H9 (cell line): ENCODE data around the gene MIS18BP1. TPM values are rescaled to one million over a fixed set of nuclear protein-coding genes. Genes with fewer than 3 reads are reported as not detected.

Source experiments
- DNase-seq: peaks from one replicate; pipeline ENCODE4 v3.0.0-alpha.2; 2017
- H2AFZ ChIP-seq: one replicate; pipeline ENCODE4 v1.6.1; 2013; ENCODE audit warnings: mild to moderate bottlenecking, low read length, control low read depth, moderate library complexity
- H2AK5ac ChIP-seq: 2 replicates; pipeline ENCODE4 v1.6.1; 2013; ENCODE audit warnings: low read length, control low read depth, mixed read lengths; ENCODE audit not compliant: insufficient read length
- H2BK120ac ChIP-seq: one replicate; pipeline ENCODE4 v1.6.1; 2013; ENCODE audit warnings: low read depth, mild to moderate bottlenecking, low read length, control low read depth, inconsistent platforms; ENCODE audit not compliant: poor library complexity, severe bottlenecking
- H2BK12ac ChIP-seq: 2 replicates; pipeline ENCODE4 v1.6.1; 2013; ENCODE audit warnings: low read length, control low read depth, mixed read lengths, low read depth; ENCODE audit not compliant: insufficient read length
- H2BK15ac ChIP-seq: 2 replicates; pipeline ENCODE4 v1.6.1; 2013; ENCODE audit warnings: low read depth, low read length, control low read depth
- H2BK20ac ChIP-seq: one replicate; pipeline ENCODE4 v1.6.1; 2013; ENCODE audit warnings: low read depth, mild to moderate bottlenecking, low read length, control low read depth, inconsistent platforms; ENCODE audit not compliant: poor library complexity, severe bottlenecking
- H2BK5ac ChIP-seq: 2 replicates; pipeline ENCODE4 v1.6.1; 2013; ENCODE audit warnings: low read length, control low read depth, mixed read lengths; ENCODE audit not compliant: insufficient read length
- H3K14ac ChIP-seq: 2 replicates; pipeline ENCODE4 v1.6.1; 2013; ENCODE audit warnings: low read length, control low read depth; ENCODE audit not compliant: insufficient read depth
- H3K18ac ChIP-seq: 2 replicates; pipeline ENCODE4 v1.6.1; 2013; ENCODE audit warnings: low read depth, mild to moderate bottlenecking, mixed read lengths, low read length, control low read depth; ENCODE audit not compliant: insufficient read length
- H3K23ac ChIP-seq: 2 replicates; pipeline ENCODE4 v1.6.1; 2013; ENCODE audit warnings: low read length, control low read depth, mixed read lengths, low read depth; ENCODE audit not compliant: insufficient read length
- H3K23me2 ChIP-seq: 2 replicates; pipeline ENCODE4 v1.6.1; 2013; ENCODE audit warnings: low read depth, mild to moderate bottlenecking, mixed read lengths, low read length, control low read depth; ENCODE audit not compliant: insufficient read length, poor library complexity, severe bottlenecking
- H3K27ac ChIP-seq: 2 replicates; pipeline ENCODE4 v1.5.1; 2013; ENCODE audit warnings: low read length, control low read depth, mixed read lengths, low read depth; ENCODE audit not compliant: insufficient read length
- H3K27me3 ChIP-seq: 2 replicates; pipeline ENCODE4 v1.6.1; 2013; ENCODE audit warnings: low read length, control low read depth, inconsistent platforms; ENCODE audit not compliant: insufficient read depth
- H3K4ac ChIP-seq: 2 replicates; pipeline ENCODE4 v1.6.1; 2013; ENCODE audit warnings: low read depth, mild to moderate bottlenecking, control low read depth, inconsistent platforms, low read length, moderate library complexity
- H3K4me1 ChIP-seq: 2 replicates; pipeline ENCODE4 v1.6.1; 2013; ENCODE audit warnings: low read length, control low read depth, inconsistent platforms; ENCODE audit not compliant: insufficient read depth
- H3K4me2 ChIP-seq: 2 replicates; pipeline ENCODE4 v1.6.1; 2013; ENCODE audit warnings: low read length, control low read depth, mixed read lengths; ENCODE audit not compliant: insufficient read length, insufficient read depth
- H3K56ac ChIP-seq: 2 replicates; pipeline ENCODE4 v1.6.1; 2013; ENCODE audit warnings: low read depth, mild to moderate bottlenecking, mixed read lengths, low read length, control low read depth; ENCODE audit not compliant: insufficient read length
- H3K79me1 ChIP-seq: 2 replicates; pipeline ENCODE4 v1.6.1; 2013; ENCODE audit warnings: low read depth, mild to moderate bottlenecking, moderate library complexity, low read length, control low read depth, inconsistent platforms; ENCODE audit not compliant: insufficient read depth, poor library complexity, severe bottlenecking
- H3K79me2 ChIP-seq: 2 replicates; pipeline ENCODE4 v1.6.1; 2013; ENCODE audit warnings: low read length, control low read depth, inconsistent platforms; ENCODE audit not compliant: insufficient read depth
- H3K9ac ChIP-seq: 2 replicates; pipeline ENCODE4 v1.6.1; 2013; ENCODE audit warnings: low read length, control low read depth, mixed read lengths; ENCODE audit not compliant: insufficient read length; ENCODE audit errors: extremely low read depth
- H3K9me3 ChIP-seq: one replicate; pipeline ENCODE4 v1.6.1; 2013; ENCODE audit warnings: low read depth, low read length, inconsistent platforms; ENCODE audit not compliant: control insufficient read depth
- H3T11ph ChIP-seq: one replicate; pipeline ENCODE4 v1.6.1; 2013; ENCODE audit warnings: mild to moderate bottlenecking, low read length, control low read depth, inconsistent platforms
- H4K20me1 ChIP-seq: one replicate; pipeline ENCODE4 v1.6.1; 2013; ENCODE audit not compliant: control insufficient read depth, insufficient read length, insufficient read depth
- H4K5ac ChIP-seq: 2 replicates; pipeline ENCODE4 v1.6.1; 2013; ENCODE audit warnings: low read depth, mild to moderate bottlenecking, mixed read lengths, low read length, control low read depth; ENCODE audit not compliant: insufficient read length
- H4K8ac ChIP-seq: replicated peaks from 2 replicates; pipeline ENCODE4 v1.6.1; 2013; ENCODE audit warnings: low read length, control low read depth, mixed read lengths, low read depth; ENCODE audit not compliant: insufficient read length
- H4K91ac ChIP-seq: 2 replicates; pipeline ENCODE4 v1.6.1; 2013; ENCODE audit warnings: low read depth, mild to moderate bottlenecking, moderate library complexity, mixed read lengths, low read length, control low read depth; ENCODE audit not compliant: insufficient read length
- H3K27ac Mint-ChIP-seq, 3 experiments: 2 replicates in 2 of 3; 3 replicates in 1 of 3; pipeline ENCODE4 v1.8.0; 2020 to 2021; ENCODE audit warnings: mixed read lengths in 3 of 3, mild to moderate bottlenecking in 1 of 3, moderate library complexity in 1 of 3
- H3K27me3 Mint-ChIP-seq: 2 replicates; pipeline ENCODE4 v1.8.0; 2021; ENCODE audit warnings: low read depth, mild to moderate bottlenecking, moderate library complexity, mixed read lengths
- H3K36me3 Mint-ChIP-seq, 3 experiments: 2 replicates in 2 of 3; 3 replicates in 1 of 3; pipeline ENCODE4 v1.8.0; 2020 to 2021; ENCODE audit warnings: low read depth in 3 of 3, mixed read lengths in 3 of 3; ENCODE audit not compliant: insufficient read depth in 1 of 3
- H3K4me1 Mint-ChIP-seq, 2 experiments: 2 replicates each; pipeline ENCODE4 v1.8.0; 2020; ENCODE audit warnings: mixed read lengths in 2 of 2
- H3K4me3 Mint-ChIP-seq, 2 experiments: 2 replicates in 1 of 2; 3 replicates in 1 of 2; pipeline ENCODE4 v1.8.0; 2020 to 2021; ENCODE audit warnings: mild to moderate bottlenecking in 2 of 2, mixed read lengths in 2 of 2, moderate library complexity in 1 of 2
- H3K9me3 Mint-ChIP-seq, 2 experiments: 2 replicates in 1 of 2; 3 replicates in 1 of 2; pipeline ENCODE4 v1.8.0; 2020; ENCODE audit warnings: mild to moderate bottlenecking in 2 of 2, mixed read lengths in 2 of 2, moderate library complexity in 1 of 2
- WGBS: extraction: QIAGEN DNeasy Blood & Tissue Kit; methylation state at CpG from one replicate; pipeline ENCODE4 v1.1.7; 2013; ENCODE audit warnings: missing lambda C conversion rate, low lambda C conversion rate, mixed read lengths; ENCODE audit not compliant: insufficient read length; ENCODE audit errors: extremely low coverage; 5-methylcytosine and 5-hydroxymethylcytosine counted together
- total RNA-seq: library from RNA; stranded (reverse); gene quantifications from 2 replicates; pipeline ENCODE4 v1.2.1, GENCODE V29; 2021
- TF ChIP-seq, protein P1 (sequence below): fragments of 200-600 bp; sonication (generic); conservative IDR thresholded peaks from 3 replicates; pipeline ENCODE4 v1.8.0; 2021; ENCODE audit warnings: antibody characterized with exemption, mild to moderate bottlenecking

The MIS18BP1 gene
- total RNA-seq, 1 experiment from 2014 or later, result 60.6 TPM

DNA sequence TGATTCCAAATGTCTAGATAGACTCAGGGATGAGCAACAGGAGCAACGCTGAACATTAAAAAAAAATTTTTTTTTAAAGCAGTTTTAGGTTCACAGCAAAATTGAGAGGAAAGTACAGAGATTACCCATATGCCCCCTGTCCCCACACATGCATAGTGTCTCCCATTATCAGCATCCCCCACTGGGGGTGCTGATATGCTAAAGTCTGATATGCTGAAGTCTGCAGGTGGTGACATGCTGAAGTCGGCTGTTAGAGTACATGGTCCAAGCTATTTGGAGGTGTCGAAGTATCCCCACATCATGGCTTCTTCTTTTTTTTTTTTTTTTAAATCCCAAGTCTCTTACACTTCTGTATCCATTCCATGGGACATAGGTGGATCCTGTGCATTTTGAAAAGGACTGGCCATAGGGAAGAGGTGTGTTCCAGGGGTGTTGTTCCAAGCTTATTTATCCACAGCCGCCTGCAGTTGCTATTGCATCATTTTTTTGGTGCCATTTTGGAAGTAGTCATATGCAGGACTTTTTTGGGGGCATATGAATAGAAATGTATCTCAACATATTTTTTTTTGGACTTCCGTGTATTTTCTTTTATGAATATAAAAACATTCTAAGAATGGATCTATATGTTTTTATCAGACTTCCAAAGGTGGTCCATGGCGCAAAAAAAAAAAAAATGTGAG, 19.0 kb upstream of the MIS18BP1 start:
- H3K56ac ChIP-seq, result no peak overlapping the region
- H2BK5ac ChIP-seq, result no peak overlapping the region
- no peak overlapping the region for H4K91ac ChIP-seq
- no peak overlapping the region for H3K23ac ChIP-seq
- H3K9me3 ChIP-seq, result no peaks in the 10 kb centered on the region
- no peak overlapping the region for H3K9ac ChIP-seq
- no peaks in the 10 kb centered on the region for H3K27me3 ChIP-seq
- H2BK12ac ChIP-seq, result no peak overlapping the region
- Mint-ChIP-seq H3K4me1 (peaks cover 0 to 4% of the 10 kb centered on the region in 2 experiments; a peak in 1 of 4 replicates), H3K27me3 (no peaks in the 10 kb centered on the region), H3K36me3 (no peaks in the 10 kb centered on the region), H3K9me3 (no peaks in the 10 kb centered on the region), H3K4me3 (no peak overlapping the region), H3K27ac (no peak overlapping the region)
- H3K79me2 ChIP-seq, result no peaks in the 10 kb centered on the region
- no peak overlapping the region for H3K18ac ChIP-seq
- TF ChIP-seq, protein P1, sequence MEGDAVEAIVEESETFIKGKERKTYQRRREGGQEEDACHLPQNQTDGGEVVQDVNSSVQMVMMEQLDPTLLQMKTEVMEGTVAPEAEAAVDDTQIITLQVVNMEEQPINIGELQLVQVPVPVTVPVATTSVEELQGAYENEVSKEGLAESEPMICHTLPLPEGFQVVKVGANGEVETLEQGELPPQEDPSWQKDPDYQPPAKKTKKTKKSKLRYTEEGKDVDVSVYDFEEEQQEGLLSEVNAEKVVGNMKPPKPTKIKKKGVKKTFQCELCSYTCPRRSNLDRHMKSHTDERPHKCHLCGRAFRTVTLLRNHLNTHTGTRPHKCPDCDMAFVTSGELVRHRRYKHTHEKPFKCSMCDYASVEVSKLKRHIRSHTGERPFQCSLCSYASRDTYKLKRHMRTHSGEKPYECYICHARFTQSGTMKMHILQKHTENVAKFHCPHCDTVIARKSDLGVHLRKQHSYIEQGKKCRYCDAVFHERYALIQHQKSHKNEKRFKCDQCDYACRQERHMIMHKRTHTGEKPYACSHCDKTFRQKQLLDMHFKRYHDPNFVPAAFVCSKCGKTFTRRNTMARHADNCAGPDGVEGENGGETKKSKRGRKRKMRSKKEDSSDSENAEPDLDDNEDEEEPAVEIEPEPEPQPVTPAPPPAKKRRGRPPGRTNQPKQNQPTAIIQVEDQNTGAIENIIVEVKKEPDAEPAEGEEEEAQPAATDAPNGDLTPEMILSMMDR, result no peak
- H3K79me1 ChIP-seq, result no peaks in the 10 kb centered on the region
- H2BK20ac ChIP-seq, result no peak overlapping the region
- no peak for DNase-seq
- H3K4me2 ChIP-seq, result no peak overlapping the region
- no peaks in the 10 kb centered on the region for H4K20me1 ChIP-seq
- no peak overlapping the region for H3K4ac ChIP-seq
- H2BK120ac ChIP-seq, result no peak overlapping the region
- no peak overlapping the region for H3K14ac ChIP-seq
- H3K4me1 ChIP-seq, result no peaks in the 10 kb centered on the region
- H2AFZ ChIP-seq, result no peak overlapping the region
- H4K5ac ChIP-seq, result no peak overlapping the region
- H3K27ac ChIP-seq, result no peak overlapping the region
- no peak overlapping the region for H3T11ph ChIP-seq
- no peak overlapping the region for H4K8ac ChIP-seq
- H3K23me2 ChIP-seq, result no peaks in the 10 kb centered on the region
- no peak overlapping the region for H2BK15ac ChIP-seq
- WGBS, result no CpG with 5 or more reads among the region's 6 CpGs
- no peak overlapping the region for H2AK5ac ChIP-seq
